SK-N-MC (cell line): Measurements from ENCODE around the gene SLC5A11.

ENCODE experiments used
- EZH2 ChIP-seq: fragments of 200-600 bp; sonication (generic); IDR thresholded peaks from one replicate; pipeline ENCODE4 v1.6.1; 2017; ENCODE audit warnings: antibody characterized with exemption
- POLR2AphosphoS5 ChIP-seq: IDR thresholded peaks from 2 replicates; pipeline ENCODE4 v1.6.1; 2012; ENCODE audit warnings: mild to moderate bottlenecking, low read depth, low read length, borderline replicate concordance

- TF ChIP-seq EZH2 = no peak
- no peak for TF ChIP-seq POLR2AphosphoS5
These were observed 8.9 kb upstream of the SLC5A11 start for GRCh38 chr16:24836836-24837235.
